Left lung (tissue), 10 donors: ENCODE data around the gene ZIC5. TPM values are rescaled to one million over a fixed set of nuclear protein-coding genes. Genes with fewer than 3 reads are reported as not detected.

ENCODE experiments used
- ATAC-seq: fragments of 200-7000 bp; cut with Tn5 transposase; one replicate; pipeline ENCODE4 v1.9.1; 2020; ENCODE audit warnings: moderate library complexity
- DNase-seq, 4 donors: peaks; one replicate each; pipeline ENCODE4 v3.0.0-alpha.2; 2013 to 2020
- H3K27ac ChIP-seq, 2 donors: fragments of 200-600 bp; sonication (generic) in 1 of 2; one replicate each; pipeline versions ENCODE4 v1.5.0 to v1.8.0; 2020 to 2021
- H3K27me3 ChIP-seq, 2 donors: fragments of 200-600 bp; sonication (generic) in 1 of 2; one replicate each; pipeline versions ENCODE4 v1.5.0 to v1.8.0; 2020 to 2021
- H3K36me3 ChIP-seq, 2 donors: fragments of 200-600 bp; sonication (generic) in 1 of 2; one replicate each; pipeline versions ENCODE4 v1.5.0 to v1.8.0; 2020 to 2021
- H3K4me1 ChIP-seq, 2 donors: fragments of 200-600 bp; one replicate each; pipeline ENCODE4 v1.8.0; 2021
- H3K4me3 ChIP-seq, 2 donors: fragments of 200-600 bp; sonication (generic) in 1 of 2; one replicate each; pipeline versions ENCODE4 v1.5.0 to v1.8.0; 2020 to 2021; ENCODE audit warnings: mild to moderate bottlenecking in 1 of 2
- H3K9me3 ChIP-seq, 2 donors: fragments of 200-600 bp; sonication (generic) in 1 of 2; one replicate each; pipeline versions ENCODE4 v1.5.0 to v1.8.0; 2020 to 2021
- intact Hi-C, 2 donors: fragments of 100-400 bp; cut with DNase I; formaldehyde crosslinking; loops; one replicate each; pipeline versions ENCODE4 v1.11.2 to v1.14.2; 2022
- polyA plus RNA-seq, 6 donors: library from polyadenylated mRNA; unstranded; fragments of 120-200 nt; gene quantifications; one replicate each; pipeline ENCODE4 v1.2.1, GENCODE V29; 2013; ENCODE audit not compliant: insufficient read length in 6 of 6
- total RNA-seq, 2 donors: library from RNA; stranded (reverse); fragmentation: NEBNext Ultra II Directional; extraction: Animal tissue kit (Norgen Biotek cat#: 25700); gene quantifications; one replicate each; pipeline ENCODE4 v1.2.1, GENCODE V29; 2021
- TF ChIP-seq, protein P1 (sequence below), 2 donors: fragments of 200-600 bp; sonication (generic) in 1 of 2; IDR thresholded peaks; one replicate each; pipeline versions ENCODE4 v1.5.0 to v1.8.0; 2021; ENCODE audit warnings: antibody characterized with exemption in 2 of 2
- donor health status: DM: no; HTN: yes; CAD: no.
- donor health status: DM: no; HTN: no; CAD: no.

ZIC5 gene
- total and polyA plus RNA-seq, 8 donors, result not detected

- H3K4me3 ChIP-seq, result no peak overlapping the region
- no peaks in the 10 kb centered on the region for H3K9me3 ChIP-seq
- ATAC-seq (peak; percentile 97), DNase-seq (peak in 2 of 4 donors; percentile 34 to 61)
- H3K4me1 ChIP-seq, result no peaks in the 10 kb centered on the region
- intact Hi-C loops, result loop anchor here in 1 of 2 donors (10.0 kb wide), 2 partner anchors 318 to 598 kb away; no protein-coding TSS in a partner anchor
- H3K36me3 ChIP-seq, result no peaks in the 10 kb centered on the region
- peaks cover 0 to 48% of the 10 kb centered on the region in 2 donors for H3K27me3 ChIP-seq
- no peak overlapping the region for H3K27ac ChIP-seq
- TF ChIP-seq, protein P1, sequence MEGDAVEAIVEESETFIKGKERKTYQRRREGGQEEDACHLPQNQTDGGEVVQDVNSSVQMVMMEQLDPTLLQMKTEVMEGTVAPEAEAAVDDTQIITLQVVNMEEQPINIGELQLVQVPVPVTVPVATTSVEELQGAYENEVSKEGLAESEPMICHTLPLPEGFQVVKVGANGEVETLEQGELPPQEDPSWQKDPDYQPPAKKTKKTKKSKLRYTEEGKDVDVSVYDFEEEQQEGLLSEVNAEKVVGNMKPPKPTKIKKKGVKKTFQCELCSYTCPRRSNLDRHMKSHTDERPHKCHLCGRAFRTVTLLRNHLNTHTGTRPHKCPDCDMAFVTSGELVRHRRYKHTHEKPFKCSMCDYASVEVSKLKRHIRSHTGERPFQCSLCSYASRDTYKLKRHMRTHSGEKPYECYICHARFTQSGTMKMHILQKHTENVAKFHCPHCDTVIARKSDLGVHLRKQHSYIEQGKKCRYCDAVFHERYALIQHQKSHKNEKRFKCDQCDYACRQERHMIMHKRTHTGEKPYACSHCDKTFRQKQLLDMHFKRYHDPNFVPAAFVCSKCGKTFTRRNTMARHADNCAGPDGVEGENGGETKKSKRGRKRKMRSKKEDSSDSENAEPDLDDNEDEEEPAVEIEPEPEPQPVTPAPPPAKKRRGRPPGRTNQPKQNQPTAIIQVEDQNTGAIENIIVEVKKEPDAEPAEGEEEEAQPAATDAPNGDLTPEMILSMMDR (IDR thresholded peaks at IDR 0.05), result peak; percentile 76 to 86
These were observed 55.0 kb downstream of the ZIC5 start for GRCh38 chr13:99916366-99917103.

GRCh38 chr13:99913167-99913566, 58.4 kb downstream of the ZIC5 start:
- intact Hi-C loops, result loop anchor here in 1 of 2 donors (10.0 kb wide), 2 partner anchors 322 to 602 kb away; no protein-coding TSS in a partner anchor
- no peak overlapping the region for H3K4me3 ChIP-seq
- TF ChIP-seq, protein P1 (IDR thresholded peaks at IDR 0.05), result no peak
- DNase-seq, result peak in 1 of 4 donors; percentile 20
- H3K36me3 ChIP-seq, result no peaks in the 10 kb centered on the region
- H3K27me3 ChIP-seq, result peaks cover 0 to 67% of the 10 kb centered on the region in 2 donors
- no peaks in the 10 kb centered on the region for H3K4me1 ChIP-seq
- H3K27ac ChIP-seq, result no peak overlapping the region
- no peaks in the 10 kb centered on the region for H3K9me3 ChIP-seq
- ATAC-seq, result no peak

Other genes with a start within 250 kb of the ZIC5 start
- not detected for gene ZIC2, start 10.0 kb upstream of the ZIC5 start, total RNA-seq
- gene ZIC2, start 10.0 kb upstream of the ZIC5 start, polyA plus RNA-seq, result under 1 TPM in 4 of 6 donors, not detected in 2; 0.06 to 0.21 (median 0.15) TPM
- gene PCCA, start 117.3 kb upstream of the ZIC5 start, total RNA-seq, result 10 to 100 TPM; 26.8 to 32.0 TPM
- gene PCCA, start 117.3 kb upstream of the ZIC5 start, polyA plus RNA-seq, result 10 to 100 TPM; 35.8 to 48.9 (median 39.0) TPM